ENCODE results near the gene HIVEP3.

Gene HIVEP3

GRCh38 chr1:41507110-41507720 is 411.5 kb downstream of the HIVEP3 start:
- no peak for DNase-seq

GRCh38 chr1:41504114-41505035 is 414.3 kb downstream of the HIVEP3 start:
- peak; percentile 75 for DNase-seq

GRCh38 chr1:41503538-41504113 is 415.1 kb downstream of the HIVEP3 start:
- peak; percentile 71 for DNase-seq

- DNase-seq, result no peak
These were observed 415.8 kb downstream of the HIVEP3 start for GRCh38 chr1:41502912-41503311.

GRCh38 chr1:41501581-41501980 is 417.1 kb downstream of the HIVEP3 start:
- no peak for DNase-seq

- no peak for DNase-seq
These were observed 417.8 kb downstream of the HIVEP3 start for GRCh38 chr1:41500781-41501518.

- no peak for DNase-seq
These were observed 418.3 kb downstream of the HIVEP3 start for GRCh38 chr1:41500378-41500777.

- DNase-seq, result no peak
These were observed 419.1 kb downstream of the HIVEP3 start for GRCh38 chr1:41499591-41499990.

GRCh38 chr1:41498804-41499203 is 419.9 kb downstream of the HIVEP3 start:
- DNase-seq, result peak; percentile 62

- no peak for DNase-seq
These were observed 420.3 kb downstream of the HIVEP3 start for GRCh38 chr1:41498391-41498790.

GRCh38 chr1:41497461-41498030 is 421.2 kb downstream of the HIVEP3 start:
- DNase-seq, result no peak

GRCh38 chr1:41497056-41497440 is 421.7 kb downstream of the HIVEP3 start:
- no peak for DNase-seq

- DNase-seq, result peak; percentile 94
These were observed 422.4 kb downstream of the HIVEP3 start for GRCh38 chr1:41496080-41497055.

GRCh38 chr1:41495210-41495948 is 423.3 kb downstream of the HIVEP3 start:
- peak; percentile 58 for DNase-seq

GRCh38 chr1:41494351-41495209 is 424.1 kb downstream of the HIVEP3 start:
- no peak for DNase-seq

- no peak for DNase-seq
These were observed 424.9 kb downstream of the HIVEP3 start for GRCh38 chr1:41493626-41494350.

GRCh38 chr1:41493117-41493536 is 425.6 kb downstream of the HIVEP3 start:
- DNase-seq, result peak; percentile 86

- DNase-seq, result peak; percentile 31
These were observed 426.3 kb downstream of the HIVEP3 start for GRCh38 chr1:41492341-41492848.

- DNase-seq, result no peak
These were observed 427.8 kb downstream of the HIVEP3 start for GRCh38 chr1:41490911-41491310.
